H1 (cell line): ENCODE measurements around the gene AKR1C3. TPM values are rescaled to one million over a fixed set of nuclear protein-coding genes. Genes with fewer than 3 reads are reported as not detected.
"Not testable (repeated sequence)": the region's sequence is repeated elsewhere in the genome, so short reads cannot be mapped to it uniquely, and the experiment has no call there.

Experiments
- CTCF ChIA-PET: fragments of 300-600 bp; sonication (Branson Sonifier 250); formaldehyde crosslinking; loops from one replicate; lab custom pipeline; 2021; ENCODE audit not compliant: partially characterized antibody; lab: Charles Lee
- POLR2A ChIA-PET: fragments of 300-600 bp; sonication (Branson Sonifier 250); formaldehyde crosslinking; loops from one replicate; lab custom pipeline; 2021; ENCODE audit warnings: inconsistent platforms; ENCODE audit not compliant: partially characterized antibody; lab: Charles Lee
- DNase-seq, 2 experiments: peaks; one replicate each; pipeline versions ENCODE4 v3.0.0 to v3.0.0-alpha.2; 2010 to 2022; ENCODE audit warnings: low spot score in 2 of 2, low read depth in 1 of 2, mixed read lengths in 1 of 2
- FAIRE-seq: peaks from 2 replicates; lab custom pipeline; 2011; peaks lifted over from hg19 to GRCh38; lab: Jason Lieb, UNC
- H2AFZ ChIP-seq: 2 replicates; pipeline ENCODE4 v1.8.1; 2012; ENCODE audit warnings: low read length, inconsistent platforms
- H2AK5ac ChIP-seq: 2 replicates; pipeline ENCODE4 v1.6.1; 2013; ENCODE audit warnings: low read depth, low read length
- H2BK120ac ChIP-seq: replicated peaks from 2 replicates; pipeline ENCODE3; 2013; ENCODE audit warnings: low read depth, low read length, inconsistent platforms
- H2BK12ac ChIP-seq: 2 replicates; pipeline ENCODE4 v1.6.1; 2013; ENCODE audit warnings: low read depth, low read length
- H2BK15ac ChIP-seq: 2 replicates; pipeline ENCODE4 v1.6.1; 2013; ENCODE audit warnings: low read length
- H2BK20ac ChIP-seq: 2 replicates; pipeline ENCODE4 v1.6.1; 2013; ENCODE audit warnings: low read length
- H2BK5ac ChIP-seq: 2 replicates; pipeline ENCODE4 v1.6.1; 2013; ENCODE audit warnings: low read depth, low read length
- H3K14ac ChIP-seq: 2 replicates; pipeline ENCODE4 v1.6.1; 2013; ENCODE audit warnings: inconsistent platforms; ENCODE audit not compliant: insufficient read length
- H3K18ac ChIP-seq: 2 replicates; pipeline ENCODE4 v1.6.1; 2013; ENCODE audit warnings: low read length; ENCODE audit errors: extremely low read depth
- H3K23ac ChIP-seq: 2 replicates; pipeline ENCODE4 v1.6.1; 2013; ENCODE audit warnings: inconsistent platforms; ENCODE audit not compliant: insufficient read length
- H3K23me2 ChIP-seq: 2 replicates; pipeline ENCODE4 v1.6.1; 2013; ENCODE audit warnings: low read depth, low read length
- H3K27ac ChIP-seq: 2 replicates; pipeline ENCODE4 v1.6.1; 2011; ENCODE audit warnings: low read depth, low read length, inconsistent platforms
- H3K27me3 ChIP-seq, 4 experiments: replicated peaks in 1 of 4; 1 replicate in 1 of 4; 2 replicates in 3 of 4; pipeline versions ENCODE4 v1.6.1 to v1.8.1; 2011 to 2013; ENCODE audit warnings: low read length in 3 of 4, mild to moderate bottlenecking in 3 of 4, inconsistent platforms in 2 of 4, mixed read lengths in 2 of 4, moderate library complexity in 1 of 4; ENCODE audit not compliant: control insufficient read depth in 3 of 4, insufficient read depth in 3 of 4; ENCODE audit errors: extremely low read depth in 1 of 4
- H3K36me3 ChIP-seq, 4 experiments: 2 replicates each; pipeline versions ENCODE4 v1.6.1 to v1.8.1; 2011 to 2013; ENCODE audit warnings: mild to moderate bottlenecking in 4 of 4, low read length in 3 of 4, moderate library complexity in 2 of 4, control low read depth in 1 of 4, inconsistent platforms in 1 of 4; ENCODE audit not compliant: insufficient read depth in 4 of 4, control insufficient read depth in 2 of 4
- H3K4ac ChIP-seq: replicated peaks from 2 replicates; pipeline ENCODE3; 2013; ENCODE audit warnings: low read length, low read depth, mixed read lengths, inconsistent platforms; ENCODE audit not compliant: insufficient read length
- H3K4me1 ChIP-seq, 4 experiments: replicated peaks in 1 of 4; 1 replicate in 1 of 4; 2 replicates in 3 of 4; pipeline versions ENCODE4 v1.6.1 to v1.8.1; 2011 to 2013; ENCODE audit warnings: low read length in 3 of 4, inconsistent platforms in 2 of 4, mixed read lengths in 1 of 4; ENCODE audit not compliant: insufficient read depth in 4 of 4, control insufficient read depth in 3 of 4
- H3K4me2 ChIP-seq, 2 experiments: 2 replicates each; pipeline versions ENCODE4 v1.6.1 to v1.8.1; 2011 to 2013; ENCODE audit warnings: low read depth in 2 of 2, low read length in 2 of 2, control low read depth in 1 of 2, inconsistent platforms in 1 of 2, mild to moderate bottlenecking in 1 of 2; ENCODE audit not compliant: insufficient read depth in 1 of 2
- H3K4me3 ChIP-seq, 4 experiments: fragments of 200-600, 300-600 bp in 1 of 4; sonication (generic), shearing (Covaris generic), sonication (Bioruptor Twin) in 1 of 4; 2 replicates each; pipeline versions ENCODE4 v1.5.1 to v1.8.1; 2011 to 2016; ENCODE audit warnings: low read length in 4 of 4, low read depth in 3 of 4, control low read depth in 2 of 4, inconsistent platforms in 2 of 4, mild to moderate bottlenecking in 2 of 4, mixed read lengths in 1 of 4, moderate library complexity in 1 of 4; ENCODE audit not compliant: insufficient read depth in 2 of 4; ENCODE audit errors: extremely low read depth in 1 of 4
- H3K56ac ChIP-seq: replicated peaks from 2 replicates; pipeline ENCODE3; 2013; ENCODE audit warnings: low read depth, mild to moderate bottlenecking, mixed read lengths, low read length, inconsistent platforms; ENCODE audit not compliant: insufficient read length
- H3K79me1 ChIP-seq: 2 replicates; pipeline ENCODE4 v1.6.1; 2013; ENCODE audit warnings: low read depth, low read length, control low read depth
- H3K79me2 ChIP-seq, 2 experiments: 2 replicates each; pipeline versions ENCODE4 v1.6.1 to v1.8.1; 2012 to 2013; ENCODE audit warnings: low read length in 2 of 2, mild to moderate bottlenecking in 2 of 2, inconsistent platforms in 1 of 2; ENCODE audit not compliant: insufficient read depth in 2 of 2, control insufficient read depth in 1 of 2
- H3K9ac ChIP-seq, 4 experiments: replicated peaks in 1 of 4; 1 replicate in 1 of 4; 2 replicates in 3 of 4; pipeline versions ENCODE4 v1.6.1 to v1.8.1; 2011 to 2013; ENCODE audit warnings: low read depth in 3 of 4, low read length in 3 of 4, control low read depth in 2 of 4, mild to moderate bottlenecking in 2 of 4, moderate library complexity in 2 of 4, inconsistent platforms in 1 of 4; ENCODE audit errors: extremely low read depth in 1 of 4
- H3K9me3 ChIP-seq, 2 experiments: 2 replicates each; pipeline versions ENCODE4 v1.6.1 to v1.8.1; 2012 to 2013; ENCODE audit warnings: mild to moderate bottlenecking in 2 of 2, moderate library complexity in 2 of 2, control low read depth in 1 of 2, inconsistent platforms in 1 of 2, low read depth in 1 of 2, low read length in 1 of 2, mixed read lengths in 1 of 2; ENCODE audit not compliant: insufficient read depth in 2 of 2
- H4K20me1 ChIP-seq, 2 experiments: replicated peaks in 1 of 2; 2 replicates each; pipeline versions ENCODE3 to v1.8.1; 2011 to 2013; ENCODE audit warnings: inconsistent platforms in 2 of 2, low read length in 2 of 2, mild to moderate bottlenecking in 1 of 2; ENCODE audit not compliant: insufficient read depth in 2 of 2, control insufficient read depth in 1 of 2
- H4K5ac ChIP-seq: 2 replicates; pipeline ENCODE4 v1.6.1; 2013; ENCODE audit warnings: low read length, low read depth, mixed read lengths, inconsistent platforms; ENCODE audit not compliant: insufficient read length
- H4K8ac ChIP-seq: 2 replicates; pipeline ENCODE4 v1.8.0; 2013; ENCODE audit warnings: mild to moderate bottlenecking, moderate library complexity, low read length, inconsistent platforms; ENCODE audit not compliant: insufficient read depth; ENCODE audit errors: extremely low read depth
- H4K91ac ChIP-seq: replicated peaks from 2 replicates; pipeline ENCODE3; 2013; ENCODE audit warnings: low read length, mixed read lengths, inconsistent platforms; ENCODE audit not compliant: insufficient read length
- WGBS, 2 experiments: shearing (Covaris generic) in 1 of 2; methylation state at CpG; one replicate each; pipeline versions ENCODE4 v1.1.6 to v1.1.7; 2013 to 2015; ENCODE audit warnings: low lambda C conversion rate in 2 of 2, mixed read lengths in 2 of 2, inconsistent platforms in 1 of 2, low coverage in 1 of 2, missing lambda C conversion rate in 1 of 2; ENCODE audit not compliant: insufficient replicate concordance in 2 of 2, insufficient coverage in 1 of 2, insufficient read length in 1 of 2; ENCODE audit errors: extremely low coverage in 1 of 2, missing lambda C conversion rate in 1 of 2; 5-methylcytosine and 5-hydroxymethylcytosine counted together
- polyA plus RNA-seq, 7 experiments: library from polyadenylated mRNA; depleted of rRNA in 3 of 7; stranded (reverse) in 5 of 7; unstranded in 2 of 7; fragments of >200 nt in 5 of 7; fragments of 200-250 nt in 2 of 7; gene quantifications; 1 replicate in 5 of 7; 2 replicates in 1 of 7; 4 replicates in 1 of 7; pipeline versions ENCODE4 v1.2.1 to v1.2.3, GENCODE V29; 2011 to 2013; ENCODE audit warnings: missing spikeins in 2 of 7, mixed read lengths in 2 of 7
- total RNA-seq: library from RNA; stranded (reverse); fragmentation: NEBNext Ultra II Directional; extraction: Animal tissue kit (Norgen Biotek cat#: 25700); gene quantifications from 2 replicates; pipeline ENCODE4 v1.2.1, GENCODE V29; 2021

Gene AKR1C3
- total and polyA plus RNA-seq, 2 of the 8 experiments (the other 6 are each of a cell fraction or from before 2014, with no cell fraction given) = 4.6 to 6.9 TPM

DNA sequence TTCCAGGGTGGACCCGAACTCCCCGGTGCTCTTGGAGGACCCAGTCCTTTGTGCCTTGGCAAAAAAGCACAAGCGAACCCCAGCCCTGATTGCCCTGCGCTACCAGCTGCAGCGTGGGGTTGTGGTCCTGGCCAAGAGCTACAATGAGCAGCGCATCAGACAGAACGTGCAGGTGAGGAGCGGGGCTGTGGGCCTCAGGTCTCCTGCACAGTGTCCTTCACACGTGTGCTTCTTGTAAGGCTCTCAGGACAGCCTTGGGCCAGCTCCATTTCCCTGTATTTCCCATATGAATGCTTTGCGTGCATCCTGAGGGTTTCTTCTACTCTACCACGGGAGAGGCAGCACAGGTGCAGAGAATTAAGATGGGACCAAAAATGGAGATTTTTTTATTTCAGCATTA is 8.3 kb downstream of the AKR1C3 start:
- H3K9me3 ChIP-seq, H3K27me3 ChIP-seq, H2BK12ac ChIP-seq, CTCF ChIA-PET, H3K14ac ChIP-seq, H2BK15ac ChIP-seq, H4K91ac ChIP-seq, H3K79me2 ChIP-seq, H3K27ac ChIP-seq, H3K36me3 ChIP-seq, H3K4ac ChIP-seq, H4K8ac ChIP-seq, H4K5ac ChIP-seq, H3K56ac ChIP-seq, H2AK5ac ChIP-seq, H3K4me1 ChIP-seq, H3K23me2 ChIP-seq, H2BK5ac ChIP-seq, DNase-seq, H3K79me1 ChIP-seq, POLR2A ChIA-PET, H3K4me3 ChIP-seq, H2BK120ac ChIP-seq, H3K23ac ChIP-seq, FAIRE-seq, H3K9ac ChIP-seq, H2BK20ac ChIP-seq, H2AFZ ChIP-seq, H3K4me2 ChIP-seq, H4K20me1 ChIP-seq, H3K18ac ChIP-seq: not testable (repeated sequence)
- WGBS, 2 experiments = 84% methylated on average over 3 of the region's 11 CpGs; no CpG with 5 or more reads in 1 of the 2 experiments
